Mesodermal cell (in vitro differentiated cells): ENCODE data around the gene PDGFD.

Source experiments
- H3K27ac ChIP-seq: 2 replicates; pipeline ENCODE4 v1.7.0; 2013; ENCODE audit warnings: mild to moderate bottlenecking, low read depth, low read length, moderate library complexity; ENCODE audit not compliant: severe bottlenecking
- H3K36me3 ChIP-seq: 2 replicates; pipeline ENCODE4 v1.7.1; 2013; ENCODE audit warnings: mild to moderate bottlenecking, low read length, moderate library complexity; ENCODE audit not compliant: control insufficient read depth, insufficient read depth
- H3K4me1 ChIP-seq: one replicate; pipeline ENCODE4 v1.7.1; 2013; ENCODE audit warnings: mild to moderate bottlenecking, low read length; ENCODE audit not compliant: insufficient read depth, control insufficient read depth, poor library complexity, severe bottlenecking
- H3K4me3 ChIP-seq: 2 replicates; pipeline ENCODE4 v1.7.0; 2013; ENCODE audit warnings: low read length, control low read depth, mild to moderate bottlenecking; ENCODE audit not compliant: insufficient read depth, poor library complexity, severe bottlenecking; ENCODE audit errors: extremely low read depth
- H3K9me3 ChIP-seq: 2 replicates; pipeline ENCODE4 v1.7.1; 2013; ENCODE audit warnings: mild to moderate bottlenecking, low read length, moderate library complexity; ENCODE audit not compliant: control insufficient read depth
- WGBS, 2 experiments: methylation state at CpG; one replicate each; pipeline ENCODE4 v1.1.5; 2013; ENCODE audit warnings: missing lambda C conversion rate in 2 of 2; ENCODE audit not compliant: insufficient coverage in 2 of 2; 5-methylcytosine and 5-hydroxymethylcytosine counted together

Gene PDGFD

GRCh38 chr11:104163100-104164027 is 583 bp downstream of the PDGFD start:
- H3K9me3 ChIP-seq: no peaks in the 10 kb centered on the region
- 5 to 9% methylated on average over 28 to 31 of the region's 38 CpGs for WGBS, 2 experiments
- no peaks in the 10 kb centered on the region for H3K4me1 ChIP-seq
- peak overlapping the region; percentile 52 for H3K4me3 ChIP-seq
- H3K36me3 ChIP-seq: no peaks in the 10 kb centered on the region
- no peak overlapping the region for H3K27ac ChIP-seq

- Histone ChIP-seq H3K4me3 (no peak overlapping the region), H3K36me3 (no peaks in the 10 kb centered on the region), H3K27ac (no peak overlapping the region), H3K9me3 (no peaks in the 10 kb centered on the region), H3K4me1 (no peaks in the 10 kb centered on the region)
- no CpG with 5 or more reads among the region's 1 CpG for WGBS, 2 experiments
Observed at GRCh38 chr11:104161751-104162450, 2.0 kb downstream of the PDGFD start.

- Histone ChIP-seq H3K36me3 (no peaks in the 10 kb centered on the region), H3K4me3 (no peak overlapping the region), H3K4me1 (no peaks in the 10 kb centered on the region), H3K9me3 (no peaks in the 10 kb centered on the region), H3K27ac (no peak overlapping the region)
- WGBS, 2 experiments: no CpG with 5 or more reads among the region's 1 CpG
Observed at GRCh38 chr11:104159356-104159755, 4.6 kb downstream of the PDGFD start.

GRCh38 chr11:104155375-104155774 is 8.6 kb downstream of the PDGFD start:
- Histone ChIP-seq H3K4me1 (peaks cover 4% of the 10 kb centered on the region), H3K27ac (no peak overlapping the region), H3K4me3 (no peak overlapping the region), H3K36me3 (no peaks in the 10 kb centered on the region), H3K9me3 (peaks cover 4% of the 10 kb centered on the region)
- no CpG with 5 or more reads among the region's 1 CpG for WGBS, 2 experiments

GRCh38 chr11:104154296-104154695 is 9.7 kb downstream of the PDGFD start:
- Histone ChIP-seq H3K4me3 (no peak overlapping the region), H3K27ac (no peak overlapping the region), H3K36me3 (no peaks in the 10 kb centered on the region), H3K4me1 (peaks cover 4% of the 10 kb centered on the region), H3K9me3 (peaks cover 6% of the 10 kb centered on the region)
- 65 to 80% methylated on average over 2 to 3 of the region's 7 CpGs for WGBS, 2 experiments

GRCh38 chr11:104152941-104153505 is 10.9 kb downstream of the PDGFD start:
- Histone ChIP-seq H3K4me1 (peaks cover 4% of the 10 kb centered on the region), H3K36me3 (no peaks in the 10 kb centered on the region), H3K9me3 (peaks cover 6% of the 10 kb centered on the region), H3K4me3 (no peak overlapping the region), H3K27ac (no peak overlapping the region)

- 86% methylated on average over 3 of the region's 8 CpGs; no CpG with 5 or more reads in 1 of the 2 experiments for WGBS, 2 experiments
- H3K9me3 ChIP-seq: peaks cover 6% of the 10 kb centered on the region
- H3K4me1 ChIP-seq: peaks cover 4% of the 10 kb centered on the region
- H3K36me3 ChIP-seq: no peaks in the 10 kb centered on the region
- H3K27ac ChIP-seq: no peak overlapping the region
- no peak overlapping the region for H3K4me3 ChIP-seq
Observed at GRCh38 chr11:104151404-104152204, 12.3 kb downstream of the PDGFD start.

GRCh38 chr11:104148706-104149105 is 15.2 kb downstream of the PDGFD start:
- Histone ChIP-seq H3K36me3 (no peaks in the 10 kb centered on the region), H3K4me1 (peaks cover 4% of the 10 kb centered on the region), H3K4me3 (no peak overlapping the region), H3K9me3 (peaks cover 6% of the 10 kb centered on the region), H3K27ac (no peak overlapping the region)
- no CpG with 5 or more reads among the region's 2 CpGs for WGBS, 2 experiments

GRCh38 chr11:104148074-104148473 is 15.9 kb downstream of the PDGFD start:
- Histone ChIP-seq H3K9me3 (peaks cover 6% of the 10 kb centered on the region), H3K4me3 (no peak overlapping the region), H3K27ac (no peak overlapping the region), H3K36me3 (no peaks in the 10 kb centered on the region), H3K4me1 (peaks cover 3% of the 10 kb centered on the region)
- WGBS, 2 experiments: no CpG with 5 or more reads among the region's 2 CpGs

- no peaks in the 10 kb centered on the region for H3K4me1 ChIP-seq
- H3K27ac ChIP-seq: no peak overlapping the region
- H3K9me3 ChIP-seq: peaks cover 6% of the 10 kb centered on the region
- no peaks in the 10 kb centered on the region for H3K36me3 ChIP-seq
- H3K4me3 ChIP-seq: no peak overlapping the region
- WGBS, 2 experiments: 100% methylated on average over 2 of the region's 3 CpGs; no CpG with 5 or more reads in 1 of the 2 experiments
Observed at GRCh38 chr11:104146943-104147342, 17.0 kb downstream of the PDGFD start.
